Measurements from ENCODE around the gene CEBPB.

DNA sequence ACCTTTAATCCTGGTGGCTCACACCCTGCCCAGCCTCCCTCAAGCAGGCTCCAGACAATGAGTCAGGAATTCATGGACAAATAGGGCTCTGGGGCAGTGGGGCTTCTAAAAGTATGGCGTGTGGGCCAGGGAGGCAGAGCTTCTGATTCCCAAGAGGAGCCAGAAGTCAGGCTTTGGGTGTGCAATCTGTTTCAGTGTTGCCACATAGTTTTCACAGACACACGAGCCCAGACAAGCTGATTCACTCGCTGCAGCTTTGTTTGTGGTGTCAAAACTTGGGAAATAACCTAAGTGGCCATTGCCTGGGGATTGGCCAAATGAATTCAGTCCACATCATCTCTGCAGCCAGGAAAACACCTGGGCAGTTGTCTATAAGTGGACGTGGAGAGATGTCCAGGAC lies 46.3 kb upstream of the CEBPB start:
- TF ChIP-seq, protein P1, sequence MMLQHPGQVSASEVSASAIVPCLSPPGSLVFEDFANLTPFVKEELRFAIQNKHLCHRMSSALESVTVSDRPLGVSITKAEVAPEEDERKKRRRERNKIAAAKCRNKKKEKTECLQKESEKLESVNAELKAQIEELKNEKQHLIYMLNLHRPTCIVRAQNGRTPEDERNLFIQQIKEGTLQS (IDR thresholded peaks at IDR 0.05) = peak; percentile 21
- TF ChIP-seq, protein P2, sequence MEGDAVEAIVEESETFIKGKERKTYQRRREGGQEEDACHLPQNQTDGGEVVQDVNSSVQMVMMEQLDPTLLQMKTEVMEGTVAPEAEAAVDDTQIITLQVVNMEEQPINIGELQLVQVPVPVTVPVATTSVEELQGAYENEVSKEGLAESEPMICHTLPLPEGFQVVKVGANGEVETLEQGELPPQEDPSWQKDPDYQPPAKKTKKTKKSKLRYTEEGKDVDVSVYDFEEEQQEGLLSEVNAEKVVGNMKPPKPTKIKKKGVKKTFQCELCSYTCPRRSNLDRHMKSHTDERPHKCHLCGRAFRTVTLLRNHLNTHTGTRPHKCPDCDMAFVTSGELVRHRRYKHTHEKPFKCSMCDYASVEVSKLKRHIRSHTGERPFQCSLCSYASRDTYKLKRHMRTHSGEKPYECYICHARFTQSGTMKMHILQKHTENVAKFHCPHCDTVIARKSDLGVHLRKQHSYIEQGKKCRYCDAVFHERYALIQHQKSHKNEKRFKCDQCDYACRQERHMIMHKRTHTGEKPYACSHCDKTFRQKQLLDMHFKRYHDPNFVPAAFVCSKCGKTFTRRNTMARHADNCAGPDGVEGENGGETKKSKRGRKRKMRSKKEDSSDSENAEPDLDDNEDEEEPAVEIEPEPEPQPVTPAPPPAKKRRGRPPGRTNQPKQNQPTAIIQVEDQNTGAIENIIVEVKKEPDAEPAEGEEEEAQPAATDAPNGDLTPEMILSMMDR (IDR thresholded peaks at IDR 0.05; ENCODE audit: low read depth, low read length, missing input control) = no peak
- TF ChIP-seq, protein P3, sequence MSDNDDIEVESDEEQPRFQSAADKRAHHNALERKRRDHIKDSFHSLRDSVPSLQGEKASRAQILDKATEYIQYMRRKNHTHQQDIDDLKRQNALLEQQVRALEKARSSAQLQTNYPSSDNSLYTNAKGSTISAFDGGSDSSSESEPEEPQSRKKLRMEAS (IDR thresholded peaks at IDR 0.05) = peak; percentile 82
- TF ChIP-seq, protein P4, sequence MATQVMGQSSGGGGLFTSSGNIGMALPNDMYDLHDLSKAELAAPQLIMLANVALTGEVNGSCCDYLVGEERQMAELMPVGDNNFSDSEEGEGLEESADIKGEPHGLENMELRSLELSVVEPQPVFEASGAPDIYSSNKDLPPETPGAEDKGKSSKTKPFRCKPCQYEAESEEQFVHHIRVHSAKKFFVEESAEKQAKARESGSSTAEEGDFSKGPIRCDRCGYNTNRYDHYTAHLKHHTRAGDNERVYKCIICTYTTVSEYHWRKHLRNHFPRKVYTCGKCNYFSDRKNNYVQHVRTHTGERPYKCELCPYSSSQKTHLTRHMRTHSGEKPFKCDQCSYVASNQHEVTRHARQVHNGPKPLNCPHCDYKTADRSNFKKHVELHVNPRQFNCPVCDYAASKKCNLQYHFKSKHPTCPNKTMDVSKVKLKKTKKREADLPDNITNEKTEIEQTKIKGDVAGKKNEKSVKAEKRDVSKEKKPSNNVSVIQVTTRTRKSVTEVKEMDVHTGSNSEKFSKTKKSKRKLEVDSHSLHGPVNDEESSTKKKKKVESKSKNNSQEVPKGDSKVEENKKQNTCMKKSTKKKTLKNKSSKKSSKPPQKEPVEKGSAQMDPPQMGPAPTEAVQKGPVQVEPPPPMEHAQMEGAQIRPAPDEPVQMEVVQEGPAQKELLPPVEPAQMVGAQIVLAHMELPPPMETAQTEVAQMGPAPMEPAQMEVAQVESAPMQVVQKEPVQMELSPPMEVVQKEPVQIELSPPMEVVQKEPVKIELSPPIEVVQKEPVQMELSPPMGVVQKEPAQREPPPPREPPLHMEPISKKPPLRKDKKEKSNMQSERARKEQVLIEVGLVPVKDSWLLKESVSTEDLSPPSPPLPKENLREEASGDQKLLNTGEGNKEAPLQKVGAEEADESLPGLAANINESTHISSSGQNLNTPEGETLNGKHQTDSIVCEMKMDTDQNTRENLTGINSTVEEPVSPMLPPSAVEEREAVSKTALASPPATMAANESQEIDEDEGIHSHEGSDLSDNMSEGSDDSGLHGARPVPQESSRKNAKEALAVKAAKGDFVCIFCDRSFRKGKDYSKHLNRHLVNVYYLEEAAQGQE (IDR thresholded peaks at IDR 0.05) = peak; percentile 52
- peak in 1 of 2 donors; percentile 34 for TF ChIP-seq EGR1 (IDR thresholded peaks at IDR 0.05; ENCODE audit: low read depth in 2 of 2)
- TF ChIP-seq FOXA2 (IDR thresholded peaks at IDR 0.05) = peak; percentile 55
- peak in 1 of 2 donors; percentile 86 for TF ChIP-seq JUND (IDR thresholded peaks at IDR 0.05)
- TF ChIP-seq YY1 (IDR thresholded peaks at IDR 0.05) = peak; percentile 92
- TF ChIP-seq TAF1 (conservative IDR thresholded peaks at IDR 0.05) = no peak
- peak; percentile 25 to 49 for TF ChIP-seq RAD21 (IDR thresholded peaks at IDR 0.05)
- TF ChIP-seq SP1 (IDR thresholded peaks at IDR 0.05) = peak; percentile 63
- TF ChIP-seq GABPA (IDR thresholded peaks at IDR 0.05 in 1 of 2, conservative IDR thresholded peaks at IDR 0.05 in 1 of 2) = peak in 1 of 2 donors; percentile 43
- peak; percentile 43 to 90 for TF ChIP-seq RXRA (IDR thresholded peaks at IDR 0.05)

All from liver (tissue), 3 donors.